GM23248 (cell line): ENCODE measurements around the gene CAMK1D.

Experiments
- EZH2 ChIP-seq: fragments of 200-600 bp; sonication (generic); IDR thresholded peaks from 2 replicates; pipeline ENCODE4 v1.6.1; 2018; ENCODE audit warnings: antibody characterized with exemption, mild to moderate bottlenecking; ENCODE audit not compliant: insufficient read depth, poor library complexity, severe bottlenecking
- EZH2phosphoT487 ChIP-seq: fragments of 200-600 bp; sonication (generic); IDR thresholded peaks from 2 replicates; pipeline ENCODE4 v1.6.1; 2018; ENCODE audit warnings: antibody characterized with exemption, moderate library complexity, mild to moderate bottlenecking, low read depth; ENCODE audit not compliant: insufficient read depth

GRCh38 chr10:12387561-12388210, 38.3 kb downstream of the CAMK1D start:
- TF ChIP-seq EZH2, result no peak
- no peak for TF ChIP-seq EZH2phosphoT487
